T-cell (primary cell): ENCODE measurements around the gene NECTIN3. TPM values are rescaled to one million over a fixed set of nuclear protein-coding genes. Genes with fewer than 3 reads are reported as not detected.

Experiments
- ATAC-seq, 4 experiments: fragments of 200-7000 bp in 3 of 4; fragments of 150-1000 bp in 1 of 4; cut with Tn5 transposase; replicated peaks in 1 of 4; 1 replicate in 3 of 4; 2 replicates in 1 of 4; pipeline ENCODE4 v1.10.0; 2021; ENCODE audit warnings: moderate library complexity in 3 of 4, mild to moderate bottlenecking in 2 of 4, moderate number of reproducible peaks in 1 of 4
- CTCF ChIA-PET, 2 donors: fragments of 300-600 bp; sonication (Branson Sonifier 250); formaldehyde crosslinking; loops; one replicate each; lab custom pipeline; 2022; ENCODE audit warnings: antibody characterized with exemption in 2 of 2; lab: Charles Lee
- POLR2A ChIA-PET, 2 donors: fragments of 300-600 bp; sonication (Branson Sonifier 250); formaldehyde crosslinking; loops; one replicate each; lab custom pipeline; 2022; ENCODE audit warnings: antibody characterized with exemption in 2 of 2; lab: Charles Lee
- DNase-seq, 35 experiments: peaks; one replicate each; pipeline versions ENCODE4 v3.0.0 to v3.0.0-alpha.2; 2013 to 2023
- H3K27ac ChIP-seq: one replicate; pipeline ENCODE4 v1.5.1; 2013; ENCODE audit warnings: low read length
- H3K27me3 ChIP-seq, 2 experiments: replicated peaks in 1 of 2; 1 replicate in 1 of 2; 2 replicates in 1 of 2; pipeline versions ENCODE4 v1.6.1 to v1.7.0; 2013; ENCODE audit warnings: low read length in 1 of 2, mixed read lengths in 1 of 2; ENCODE audit not compliant: control insufficient read depth in 2 of 2, insufficient read depth in 2 of 2; ENCODE audit errors: extremely low read depth in 1 of 2
- H3K36me3 ChIP-seq, 2 donors: 1 replicate in 1 of 2; 2 replicates in 1 of 2; pipeline versions ENCODE4 v1.6.1 to v1.7.0; 2013; ENCODE audit warnings: low read length in 1 of 2; ENCODE audit not compliant: control insufficient read depth in 2 of 2, insufficient read depth in 1 of 2; ENCODE audit errors: extremely low read depth in 1 of 2
- H3K4me1 ChIP-seq, 2 experiments: 1 replicate in 1 of 2; 2 replicates in 1 of 2; pipeline versions ENCODE4 v1.6.1 to v1.7.0; 2013; ENCODE audit warnings: low read length in 2 of 2, mixed read lengths in 1 of 2; ENCODE audit not compliant: insufficient read depth in 2 of 2, control insufficient read depth in 1 of 2; ENCODE audit errors: extremely low read depth in 1 of 2
- H3K4me3 ChIP-seq, 2 donors: 1 replicate in 1 of 2; 2 replicates in 1 of 2; pipeline versions ENCODE4 v1.5.1 to v1.7.0; 2013; ENCODE audit warnings: mild to moderate bottlenecking in 2 of 2, low read length in 1 of 2, moderate library complexity in 1 of 2; ENCODE audit not compliant: control insufficient read depth in 1 of 2; ENCODE audit errors: extremely low read depth in 1 of 2
- H3K9me3 ChIP-seq: 2 replicates; pipeline ENCODE4 v1.7.0; 2013
- H3K27ac Mint-ChIP-seq, 2 donors: one replicate each; pipeline ENCODE4 v1.8.0; 2020 to 2021; ENCODE audit warnings: mild to moderate bottlenecking in 2 of 2, mixed read lengths in 2 of 2
- H3K27me3 Mint-ChIP-seq, 2 donors: one replicate each; pipeline ENCODE4 v1.8.0; 2021 to 2022; ENCODE audit warnings: mixed read lengths in 2 of 2
- H3K36me3 Mint-ChIP-seq: one replicate; pipeline ENCODE4 v1.8.0; 2021; ENCODE audit warnings: mixed read lengths
- H3K4me1 Mint-ChIP-seq, 3 donors: one replicate each; pipeline ENCODE4 v1.8.0; 2020 to 2022; ENCODE audit warnings: mixed read lengths in 3 of 3, mild to moderate bottlenecking in 1 of 3
- H3K4me3 Mint-ChIP-seq, 3 donors: one replicate each; pipeline ENCODE4 v1.8.0; 2020 to 2022; ENCODE audit warnings: mild to moderate bottlenecking in 3 of 3, mixed read lengths in 3 of 3, moderate library complexity in 3 of 3
- H3K9me3 Mint-ChIP-seq, 3 donors: one replicate each; pipeline ENCODE4 v1.8.0; 2020 to 2022; ENCODE audit warnings: mixed read lengths in 3 of 3
- WGBS: methylation state at CpG from one replicate; pipeline ENCODE4 v1.1.5; 2013; ENCODE audit warnings: missing lambda C conversion rate; ENCODE audit not compliant: insufficient coverage; 5-methylcytosine and 5-hydroxymethylcytosine counted together
- total RNA-seq, 35 experiments: library from RNA in 6 of 35; stranded (reverse) in 6 of 35; fragments of 120-200 nt in 1 of 35; gene quantifications; one replicate each; pipeline versions ENCODE4 v1.2.1 to v1.2.4 and lab custom pipeline; 2013 to 2026

NECTIN3 gene
- total RNA-seq, 5 donors from 2014 or later (not counting 1 experiment from before 2014, with no cell fraction given), result 6.7 to 11.3 (median 8.4) TPM

DNA sequence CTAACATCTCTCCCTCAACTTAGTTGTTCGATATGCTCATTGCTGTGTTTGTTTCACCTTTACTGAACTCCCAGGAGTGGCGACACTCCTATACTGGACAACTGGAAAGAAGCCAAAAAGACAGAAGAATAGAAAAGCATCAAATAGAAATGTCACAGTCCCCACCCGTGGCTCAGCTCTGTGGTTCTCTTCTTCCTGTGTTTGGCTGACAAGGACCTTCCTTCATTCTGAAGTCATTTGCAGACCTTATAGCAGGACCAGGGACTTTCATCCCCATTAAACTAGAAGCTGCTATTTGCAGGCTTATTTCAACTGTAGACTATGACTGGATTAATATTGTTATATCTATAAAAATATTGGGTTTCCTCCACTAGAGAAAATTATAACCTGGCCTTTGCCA, 125.9 kb downstream of the NECTIN3 start:
- 54% methylated on average over 3 of the region's 3 CpGs for WGBS
- Mint-ChIP-seq H3K27me3 (no peaks in the 10 kb centered on the region), H3K27ac (no peak overlapping the region), H3K4me1 (peaks cover 5 to 6% (median 5%) of the 10 kb centered on the region in 3 donors), H3K36me3 (peaks cover 13% of the 10 kb centered on the region), H3K4me3 (no peak overlapping the region), H3K9me3 (no peaks in the 10 kb centered on the region)
- no peak overlapping the region for H3K4me3 ChIP-seq
- POLR2A ChIA-PET, result no interaction called here
- no peaks in the 10 kb centered on the region for H3K9me3 ChIP-seq
- H3K27ac ChIP-seq, result no peak overlapping the region
- CTCF ChIA-PET, result no interaction called here
- no peaks in the 10 kb centered on the region for H3K27me3 ChIP-seq
- DNase-seq (no peak), ATAC-seq (no peak)
- H3K36me3 ChIP-seq, result no peaks in the 10 kb centered on the region
- no peaks in the 10 kb centered on the region for H3K4me1 ChIP-seq

DNA sequence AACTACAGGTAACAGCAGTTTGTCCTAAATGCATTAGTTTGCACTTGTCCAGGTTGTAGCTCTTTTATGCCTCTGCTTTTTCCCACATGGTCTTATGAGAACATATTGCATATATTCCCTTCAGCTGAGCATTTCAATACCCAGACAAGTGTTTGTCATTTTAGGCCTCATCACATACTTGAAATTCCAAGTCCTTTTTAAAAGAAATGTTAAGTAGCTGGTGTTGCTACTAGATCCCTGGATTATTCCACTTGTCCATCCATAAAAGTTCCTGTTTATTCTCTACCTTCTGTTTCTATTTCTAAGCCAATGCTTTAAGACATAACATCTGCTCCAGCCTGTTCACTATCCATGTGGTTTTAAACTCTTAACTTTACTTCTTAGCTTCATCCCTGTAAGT, 128.4 kb downstream of the NECTIN3 start:
- Mint-ChIP-seq H3K27me3 (no peaks in the 10 kb centered on the region), H3K4me1 (peaks cover 5 to 6% (median 5%) of the 10 kb centered on the region in 3 donors), H3K9me3 (no peaks in the 10 kb centered on the region), H3K4me3 (no peak overlapping the region), H3K36me3 (peaks cover 5% of the 10 kb centered on the region), H3K27ac (no peak overlapping the region)
- CTCF ChIA-PET, result interaction anchor here in 1 of 2 donors (0.6 kb wide), 1 partner anchor 434 kb away, joined by 3 read pairs; no protein-coding TSS in a partner anchor
- Histone ChIP-seq H3K27ac (no peak overlapping the region), H3K27me3 (no peaks in the 10 kb centered on the region), H3K36me3 (no peaks in the 10 kb centered on the region), H3K9me3 (no peaks in the 10 kb centered on the region), H3K4me3 (no peak overlapping the region), H3K4me1 (no peaks in the 10 kb centered on the region)
- no peak for ATAC-seq
- DNase-seq, result no peak
- POLR2A ChIA-PET, result no interaction called here

DNA sequence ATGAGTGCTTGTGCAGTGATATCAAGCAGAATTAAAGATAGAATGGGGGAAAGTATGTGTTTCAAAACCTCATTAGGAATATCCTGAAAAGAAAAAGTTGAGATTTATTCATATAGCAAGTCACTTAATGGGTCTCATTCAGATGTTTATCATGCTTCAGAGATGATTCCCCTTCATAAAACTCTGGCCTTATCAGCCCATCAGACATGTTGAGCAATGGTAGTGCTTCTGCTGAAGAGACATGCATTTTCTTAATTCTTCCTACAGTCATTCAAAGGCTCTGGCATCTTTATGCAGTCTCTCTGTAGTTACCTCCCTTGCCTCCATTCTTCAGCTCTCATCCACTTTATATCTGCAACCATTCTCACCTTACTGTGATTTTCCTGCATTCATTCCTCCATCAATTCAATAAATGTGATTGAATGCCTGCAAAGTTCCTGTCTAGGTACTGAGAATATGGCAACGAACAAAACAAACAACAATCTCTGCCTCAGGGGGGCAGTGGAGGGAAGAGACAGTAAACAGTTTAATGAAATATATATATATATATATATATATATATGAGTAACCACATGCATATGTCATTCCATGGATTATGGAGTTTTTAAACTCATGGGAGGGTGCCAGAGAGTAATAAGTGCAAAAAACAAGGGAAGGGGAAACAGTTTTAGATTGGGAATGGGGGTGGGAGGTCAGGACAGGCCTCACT, 138.5 kb downstream of the NECTIN3 start:
- no peaks in the 10 kb centered on the region for H3K4me1 ChIP-seq
- no peak overlapping the region for H3K27ac ChIP-seq
- Mint-ChIP-seq H3K27me3 (no peaks in the 10 kb centered on the region), H3K4me3 (no peak overlapping the region), H3K9me3 (no peaks in the 10 kb centered on the region), H3K36me3 (no peaks in the 10 kb centered on the region), H3K27ac (no peak overlapping the region), H3K4me1 (no peaks in the 10 kb centered on the region)
- no peaks in the 10 kb centered on the region for H3K9me3 ChIP-seq
- no peak overlapping the region for H3K4me3 ChIP-seq
- ATAC-seq (no peak), DNase-seq (peak in 1 of 35 experiments; percentile 10)
- no peaks in the 10 kb centered on the region for H3K36me3 ChIP-seq
- ChIA-PET POLR2A (no interaction called here), CTCF (interaction anchor here in 1 of 2 donors (0.6 kb wide), 1 partner anchor 8 kb away, joined by 3 read pairs; no protein-coding TSS in a partner anchor)
- no CpG with 5 or more reads among the region's 1 CpG for WGBS
- H3K27me3 ChIP-seq, result no peaks in the 10 kb centered on the region

DNA sequence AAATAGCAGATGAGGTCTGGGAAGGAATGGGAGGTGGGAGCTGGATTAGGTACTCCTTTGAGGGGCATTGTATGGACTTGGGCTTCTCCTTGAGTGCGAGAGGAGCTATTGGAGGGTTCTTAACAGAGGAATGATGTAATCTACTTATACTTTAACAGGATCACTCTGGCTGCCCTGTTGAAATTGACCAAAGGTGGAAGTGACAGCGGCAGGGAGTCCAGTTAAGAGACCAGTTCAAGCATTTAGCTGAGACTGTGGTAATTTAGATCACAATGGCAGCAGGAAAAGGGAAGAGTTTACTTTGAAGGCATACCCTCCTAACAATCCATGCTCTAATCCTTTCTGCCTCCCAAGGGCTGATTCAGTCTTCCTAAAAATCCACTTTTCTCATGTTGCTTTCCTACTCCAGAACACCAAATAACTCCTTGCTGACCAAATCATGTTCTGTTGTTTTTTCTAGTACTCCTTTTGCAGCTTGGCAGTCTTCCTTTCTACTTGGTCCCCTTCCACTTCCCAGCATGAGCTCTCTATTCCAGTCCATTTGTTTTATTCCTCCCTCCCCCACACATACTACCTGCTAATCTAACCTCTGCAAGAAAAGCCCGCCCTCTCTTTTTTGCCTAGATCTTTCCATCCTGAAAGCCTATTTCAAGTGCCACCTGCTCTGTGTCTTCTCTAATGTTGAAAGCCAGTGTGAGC, 139.4 kb downstream of the NECTIN3 start:
- Mint-ChIP-seq H3K9me3 (no peaks in the 10 kb centered on the region), H3K4me1 (no peaks in the 10 kb centered on the region), H3K27me3 (no peaks in the 10 kb centered on the region), H3K36me3 (no peaks in the 10 kb centered on the region), H3K27ac (no peak overlapping the region), H3K4me3 (no peak overlapping the region)
- Histone ChIP-seq H3K4me3 (no peak overlapping the region), H3K9me3 (no peaks in the 10 kb centered on the region), H3K27ac (no peak overlapping the region), H3K27me3 (no peaks in the 10 kb centered on the region), H3K36me3 (no peaks in the 10 kb centered on the region), H3K4me1 (no peaks in the 10 kb centered on the region)
- WGBS, result 100% methylated on average over 1 of the region's 3 CpGs
- ChIA-PET POLR2A (no interaction called here), CTCF (no interaction called here)
- ATAC-seq (no peak), DNase-seq (no peak)

DNA sequence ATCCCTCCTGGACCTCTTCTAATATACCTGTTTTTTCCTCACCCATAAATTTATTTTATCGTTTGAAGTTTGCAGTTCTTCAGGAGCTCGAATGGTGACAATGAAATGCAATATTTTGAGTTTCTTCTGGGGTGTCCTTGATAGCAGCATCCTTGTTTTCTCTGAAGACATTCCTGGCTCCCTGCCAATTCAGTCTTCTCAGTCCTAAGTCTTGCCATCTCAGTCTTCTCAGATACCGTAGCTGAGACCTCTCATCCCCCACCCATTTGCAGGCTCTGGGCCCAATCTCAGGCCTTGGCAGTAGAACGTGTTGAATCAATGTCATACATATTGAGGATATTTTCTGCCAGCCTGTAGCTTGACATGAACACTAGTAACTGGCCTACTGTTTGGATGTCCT, 140.9 kb downstream of the NECTIN3 start:
- Histone ChIP-seq H3K27ac (no peak overlapping the region), H3K27me3 (no peaks in the 10 kb centered on the region), H3K4me1 (no peaks in the 10 kb centered on the region), H3K9me3 (no peaks in the 10 kb centered on the region), H3K36me3 (no peaks in the 10 kb centered on the region), H3K4me3 (no peak overlapping the region)
- Mint-ChIP-seq H3K36me3 (no peaks in the 10 kb centered on the region), H3K4me1 (no peaks in the 10 kb centered on the region), H3K4me3 (no peak overlapping the region), H3K27me3 (no peaks in the 10 kb centered on the region), H3K9me3 (no peaks in the 10 kb centered on the region), H3K27ac (no peak overlapping the region)
- CTCF ChIA-PET, result no interaction called here
- WGBS, result no CpG with 5 or more reads among the region's 4 CpGs
- POLR2A ChIA-PET, result no interaction called here
- DNase-seq, result no peak
- ATAC-seq, result no peak

DNA sequence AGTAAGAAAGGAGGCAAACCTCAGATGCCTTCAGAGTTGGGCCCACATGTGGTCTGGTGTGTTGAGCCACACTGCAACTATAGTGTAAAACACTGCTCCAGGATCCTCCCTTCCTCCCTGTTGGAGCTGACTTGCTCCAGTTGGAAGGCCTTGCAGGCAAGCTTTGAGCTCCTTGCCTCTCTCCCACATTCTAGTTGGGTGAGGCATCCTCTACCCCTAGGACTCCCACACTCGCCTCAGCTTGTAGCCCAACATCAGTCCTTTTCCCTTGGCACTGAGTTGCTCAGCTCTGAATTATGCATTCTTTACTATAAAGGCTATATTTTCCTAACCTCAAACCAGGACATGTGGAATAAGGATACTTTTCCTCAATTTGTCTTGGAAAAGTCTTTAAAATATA, 143.9 kb downstream of the NECTIN3 start:
- no peak overlapping the region for H3K4me3 Mint-ChIP-seq
- ChIA-PET POLR2A (no interaction called here), CTCF (no interaction called here)
- no peak for DNase-seq
- no peak overlapping the region for H3K27ac Mint-ChIP-seq
- no peaks in the 10 kb centered on the region for H3K4me1 Mint-ChIP-seq
- no peaks in the 10 kb centered on the region for H3K27me3 ChIP-seq
- H3K27ac ChIP-seq, result no peak overlapping the region
- no peak overlapping the region for H3K4me3 ChIP-seq
- H3K9me3 Mint-ChIP-seq, result no peaks in the 10 kb centered on the region
- no CpG with 5 or more reads among the region's 1 CpG for WGBS
- H3K36me3 ChIP-seq, result no peaks in the 10 kb centered on the region
- no peaks in the 10 kb centered on the region for H3K9me3 ChIP-seq
- no peaks in the 10 kb centered on the region for H3K4me1 ChIP-seq
- H3K27me3 Mint-ChIP-seq, result no peaks in the 10 kb centered on the region
- no peak for ATAC-seq
- no peaks in the 10 kb centered on the region for H3K36me3 Mint-ChIP-seq
